ENCODE measurements around the gene TBX1. TPM values are rescaled to one million over a fixed set of nuclear protein-coding genes. Genes with fewer than 3 reads are reported as not detected.

Gene TBX1
- total and polyA plus RNA-seq, 2 of the 13 experiments (the other 11 are each of a cell fraction or from before 2014, with no cell fraction given), result not detected

DNA sequence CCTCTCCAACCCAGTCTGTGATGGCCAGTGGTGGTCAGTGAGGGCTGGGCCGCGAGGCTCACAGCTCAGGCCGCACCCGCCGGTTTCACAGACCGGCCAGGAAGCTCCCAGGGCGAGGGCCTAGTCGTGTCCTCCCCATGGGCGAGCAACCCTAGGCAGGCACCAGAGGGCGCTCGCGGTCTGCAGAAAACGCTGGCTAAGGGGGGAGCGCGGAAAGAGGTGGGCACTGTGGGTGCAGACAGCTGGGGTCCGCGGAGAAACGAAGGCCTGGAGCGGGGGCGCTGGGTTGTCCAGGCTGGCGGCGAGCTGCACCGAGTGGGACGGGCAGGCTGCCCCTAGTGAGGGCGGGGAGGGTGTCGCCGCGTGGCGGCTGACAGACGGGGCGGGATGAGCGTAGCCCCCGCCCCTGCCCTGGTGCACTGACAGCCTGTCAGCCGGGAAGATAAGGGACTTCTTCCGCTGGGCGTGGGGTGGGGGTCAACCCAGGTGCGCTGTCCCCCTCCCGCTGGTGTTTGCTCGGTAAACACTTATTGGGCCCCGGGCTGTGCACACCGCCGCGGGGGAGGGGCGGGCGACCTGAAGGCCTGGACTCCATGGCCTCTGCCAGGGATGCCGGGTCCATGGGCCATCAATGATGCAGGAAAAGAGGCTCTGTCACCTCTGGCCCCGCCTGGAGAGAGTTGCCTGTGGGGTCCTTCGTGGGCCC, 29.8 kb upstream of the TBX1 start (continued):
- TF ChIP-seq CREM (IDR thresholded peaks at IDR 0.05) (no peak), CREM (CRISPR knock-in tag; IDR thresholded peaks at IDR 0.05) (no peak), HOXD1 (CRISPR knock-in tag; IDR thresholded peaks at IDR 0.05) (peak; percentile 61; the same call in 1 of the 2 replicates), NR3C1 (CRISPR knock-in tag; IDR thresholded peaks at IDR 0.05) (no peak), ZNF232 (CRISPR knock-in tag; IDR thresholded peaks at IDR 0.05; ENCODE audit: borderline replicate concordance) (no peak), HNRNPUL1 (IDR thresholded peaks at IDR 0.05; ENCODE audit: low read depth, low read length) (no peak), ZNF782 (CRISPR knock-in tag; IDR thresholded peaks at IDR 0.05; ENCODE audit: borderline replicate concordance) (peak; percentile 78; the same call in 1 of the 2 replicates), ATRX (CRISPR knock-in tag; IDR thresholded peaks at IDR 0.05; ENCODE audit: borderline replicate concordance) (no peak), ZNF672 (CRISPR knock-in tag; IDR thresholded peaks at IDR 0.05) (0 out of 2 replicates have a peak, but pooled peaks have one; percentile 38), TFDP1 (CRISPR knock-in tag; IDR thresholded peaks at IDR 0.05; ENCODE audit: borderline replicate concordance) (peak; percentile 23; the same call in 1 of the 2 replicates), ATF7-NPFF (CRISPR knock-in tag; IDR thresholded peaks at IDR 0.05; ENCODE audit: low read depth) (peak; percentile 83; the same call in 1 of the 2 replicates), ZNF547 (CRISPR knock-in tag; IDR thresholded peaks at IDR 0.05) (peak; percentile 84), NFKBIZ (CRISPR knock-in tag; IDR thresholded peaks at IDR 0.05) (no peak), ZBED4 (CRISPR knock-in tag; IDR thresholded peaks at IDR 0.05; ENCODE audit: borderline replicate concordance) (peak; percentile 75), SP4 (CRISPR knock-in tag; IDR thresholded peaks at IDR 0.05) (peak; percentile 84; the same call in 1 of the 2 replicates), HMG20B (CRISPR knock-in tag; conservative IDR thresholded peaks at IDR 0.05) (peak; percentile 81), ZNF251 (CRISPR knock-in tag; IDR thresholded peaks at IDR 0.05) (no peak), ZNF335 (CRISPR knock-in tag; IDR thresholded peaks at IDR 0.05) (0 out of 2 replicates have a peak, but pooled peaks have one; percentile 35), ZNF557 (CRISPR knock-in tag; IDR thresholded peaks at IDR 0.05) (0 out of 2 replicates have a peak, but pooled peaks have one; percentile 51), MTF2 (CRISPR knock-in tag; IDR thresholded peaks at IDR 0.05; ENCODE audit: borderline replicate concordance) (peak; percentile 85), NR2C2 (CRISPR knock-in tag; IDR thresholded peaks at IDR 0.05; ENCODE audit: borderline replicate concordance) (peak; percentile 93), AGO2 (optimal IDR thresholded peaks at IDR 0.05; ENCODE audit: low read depth, low read length) (no peak)
- TF ChIP-seq, protein P1, sequence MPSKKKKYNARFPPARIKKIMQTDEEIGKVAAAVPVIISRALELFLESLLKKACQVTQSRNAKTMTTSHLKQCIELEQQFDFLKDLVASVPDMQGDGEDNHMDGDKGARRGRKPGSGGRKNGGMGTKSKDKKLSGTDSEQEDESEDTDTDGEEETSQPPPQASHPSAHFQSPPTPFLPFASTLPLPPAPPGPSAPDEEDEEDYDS (CRISPR knock-in tag; IDR thresholded peaks at IDR 0.05), result 0 out of 2 replicates have a peak, but pooled peaks have one; percentile 14
- TF ChIP-seq, protein P2, sequence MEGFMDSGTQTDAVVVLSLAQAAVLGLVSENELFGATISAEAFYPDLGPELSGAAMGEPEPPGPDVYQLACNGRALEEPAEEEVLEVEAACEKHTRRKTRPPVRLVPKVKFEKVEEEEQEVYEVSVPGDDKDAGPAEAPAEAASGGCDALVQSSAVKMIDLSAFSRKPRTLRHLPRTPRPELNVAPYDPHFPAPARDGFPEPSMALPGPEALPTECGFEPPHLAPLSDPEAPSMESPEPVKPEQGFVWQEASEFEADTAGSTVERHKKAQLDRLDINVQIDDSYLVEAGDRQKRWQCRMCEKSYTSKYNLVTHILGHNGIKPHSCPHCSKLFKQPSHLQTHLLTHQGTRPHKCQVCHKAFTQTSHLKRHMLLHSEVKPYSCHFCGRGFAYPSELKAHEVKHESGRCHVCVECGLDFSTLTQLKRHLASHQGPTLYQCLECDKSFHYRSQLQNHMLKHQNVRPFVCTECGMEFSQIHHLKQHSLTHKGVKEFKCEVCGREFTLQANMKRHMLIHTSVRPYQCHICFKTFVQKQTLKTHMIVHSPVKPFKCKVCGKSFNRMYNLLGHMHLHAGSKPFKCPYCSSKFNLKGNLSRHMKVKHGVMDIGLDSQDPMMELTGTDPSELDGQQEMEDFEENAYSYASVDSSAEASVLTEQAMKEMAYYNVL (CRISPR knock-in tag; IDR thresholded peaks at IDR 0.05; ENCODE audit: borderline replicate concordance), result no peak
